Gastroesophageal sphincter (tissue), 3 donors: ENCODE data around the gene KDM4C.

Experiments
- CTCF ChIP-seq, 4 experiments: fragments of 200-600 bp in 2 of 4; fragments of 450-650 bp in 2 of 4; sonication (generic) in 1 of 4; IDR thresholded peaks; one replicate each; pipeline ENCODE4 v1.5.1; 2017 to 2019; ENCODE audit warnings: antibody characterized with exemption in 4 of 4, mild to moderate bottlenecking in 2 of 4, moderate library complexity in 2 of 4
- EP300 ChIP-seq: sonication (generic); formaldehyde crosslinking; IDR thresholded peaks from one replicate; pipeline ENCODE4 v1.6.1; 2017; ENCODE audit warnings: antibody characterized with exemption, mild to moderate bottlenecking
- POLR2A ChIP-seq, 2 donors: fragments of 450-650 bp; IDR thresholded peaks; one replicate each; pipeline ENCODE4 v1.6.1; 2017; ENCODE audit warnings: antibody characterized with exemption in 2 of 2, mild to moderate bottlenecking in 2 of 2, moderate library complexity in 1 of 2
- POLR2AphosphoS5 ChIP-seq: sonication (generic); formaldehyde crosslinking; IDR thresholded peaks from one replicate; pipeline ENCODE4 v1.6.1; 2017; ENCODE audit warnings: antibody characterized with exemption

- no peak for TF ChIP-seq CTCF (IDR thresholded peaks at IDR 0.05)
- TF ChIP-seq EP300 = no peak
- no peak for TF ChIP-seq POLR2AphosphoS5
- no peak for TF ChIP-seq POLR2A (IDR thresholded peaks at IDR 0.05)
Measured at GRCh38 chr9:7105095-7105494, 347.3 kb downstream of the KDM4C start.
